HEK293 (cell line): Measurements from ENCODE around the gene KRTAP12-1.

ENCODE experiments used
- BCL11A ChIP-seq: fragments of 450-650 bp; formaldehyde crosslinking; IDR thresholded peaks from 2 replicates; pipeline ENCODE4 v1.5.1; 2016; ENCODE audit warnings: low read depth, missing biosample characterization, missing genetic modification characterization
- CTCF ChIP-seq: fragments of 450-650 bp; formaldehyde crosslinking; IDR thresholded peaks from 2 replicates; pipeline ENCODE4 v1.5.1; 2016; ENCODE audit warnings: missing biosample characterization, missing genetic modification characterization
- ELK4 ChIP-seq: IDR thresholded peaks from 2 replicates; pipeline ENCODE4 v1.6.1; 2011; ENCODE audit warnings: mild to moderate bottlenecking, low read depth, low read length, borderline replicate concordance
- REST ChIP-seq: fragments of 450-650 bp; formaldehyde crosslinking; IDR thresholded peaks from 2 replicates; pipeline ENCODE4 v1.5.1; 2016; ENCODE audit warnings: missing biosample characterization, missing genetic modification characterization
- ZNF138 ChIP-seq: fragments of 450-650 bp; formaldehyde crosslinking; IDR thresholded peaks from 2 replicates; pipeline ENCODE4 v1.5.1; 2016; ENCODE audit warnings: missing biosample characterization, missing genetic modification characterization, borderline replicate concordance
- ZNF335 ChIP-seq: fragments of 450-650 bp; formaldehyde crosslinking; conservative IDR thresholded peaks from 2 replicates; pipeline ENCODE4 v1.5.1; 2016; ENCODE audit warnings: missing biosample characterization, missing genetic modification characterization
- ZNF48 ChIP-seq: fragments of 450-650 bp; formaldehyde crosslinking; IDR thresholded peaks from 2 replicates; pipeline ENCODE4 v1.5.1; 2016; ENCODE audit warnings: missing biosample characterization, missing genetic modification characterization
- ZNF596 ChIP-seq: fragments of 450-650 bp; IDR thresholded peaks from 2 replicates; pipeline ENCODE4 v1.5.0; 2018; ENCODE audit warnings: missing biosample characterization, mild to moderate bottlenecking, missing genetic modification characterization, moderate library complexity
- ZNF837 ChIP-seq: fragments of 450-650 bp; formaldehyde crosslinking; IDR thresholded peaks from 2 replicates; pipeline ENCODE4 v1.5.1; 2016; ENCODE audit warnings: missing biosample characterization, missing genetic modification characterization
- ZSCAN5A ChIP-seq: fragments of 450-650 bp; formaldehyde crosslinking; IDR thresholded peaks from 2 replicates; pipeline ENCODE4 v1.5.1; 2016; ENCODE audit warnings: missing biosample characterization, missing genetic modification characterization

- no peak for TF ChIP-seq ZNF837
- no peak for TF ChIP-seq BCL11A
- TF ChIP-seq REST (tag by site-specific recombination) = no peak
- TF ChIP-seq ZNF138 = no peak
- TF ChIP-seq ZNF335 = no peak
- no peak for TF ChIP-seq CTCF (tag by site-specific recombination)
- no peak for TF ChIP-seq ELK4
- no peak for TF ChIP-seq ZNF48 (tag by site-specific recombination)
- TF ChIP-seq ZSCAN5A (tag by site-specific recombination) = no peak
- TF ChIP-seq ZNF596 (tag by site-specific recombination) = no peak
Measured at GRCh38 chr21:44702111-44702972, 20.4 kb upstream of the KRTAP12-1 start.
